Skeletal muscle satellite cell (primary cell): ENCODE measurements around the gene EVL.

Experiments
- H3K27me3 ChIP-seq: 2 replicates; pipeline ENCODE4 v1.7.0; 2013; ENCODE audit warnings: low read length; ENCODE audit not compliant: control insufficient read depth, insufficient read depth
- H3K36me3 ChIP-seq: 2 replicates; pipeline ENCODE4 v1.7.0; 2013; ENCODE audit warnings: mild to moderate bottlenecking, control low read depth, low read length; ENCODE audit not compliant: insufficient read depth
- H3K4me1 ChIP-seq: 2 replicates; pipeline ENCODE4 v1.7.0; 2013; ENCODE audit warnings: low read length; ENCODE audit not compliant: control insufficient read depth, insufficient read depth
- H3K4me2 ChIP-seq: 2 replicates; pipeline ENCODE4 v1.7.0; 2013; ENCODE audit warnings: mild to moderate bottlenecking, low read length
- H3K4me3 ChIP-seq: 2 replicates; pipeline ENCODE4 v1.7.0; 2013; ENCODE audit warnings: low read length
- H3K9ac ChIP-seq: 2 replicates; pipeline ENCODE4 v1.7.0; 2013; ENCODE audit warnings: mild to moderate bottlenecking, low read depth, low read length, moderate library complexity
- H3K9me3 ChIP-seq: replicated peaks from 2 replicates; pipeline ENCODE4 v1.7.0; 2013; ENCODE audit warnings: mild to moderate bottlenecking, control low read depth, low read length

EVL gene

DNA sequence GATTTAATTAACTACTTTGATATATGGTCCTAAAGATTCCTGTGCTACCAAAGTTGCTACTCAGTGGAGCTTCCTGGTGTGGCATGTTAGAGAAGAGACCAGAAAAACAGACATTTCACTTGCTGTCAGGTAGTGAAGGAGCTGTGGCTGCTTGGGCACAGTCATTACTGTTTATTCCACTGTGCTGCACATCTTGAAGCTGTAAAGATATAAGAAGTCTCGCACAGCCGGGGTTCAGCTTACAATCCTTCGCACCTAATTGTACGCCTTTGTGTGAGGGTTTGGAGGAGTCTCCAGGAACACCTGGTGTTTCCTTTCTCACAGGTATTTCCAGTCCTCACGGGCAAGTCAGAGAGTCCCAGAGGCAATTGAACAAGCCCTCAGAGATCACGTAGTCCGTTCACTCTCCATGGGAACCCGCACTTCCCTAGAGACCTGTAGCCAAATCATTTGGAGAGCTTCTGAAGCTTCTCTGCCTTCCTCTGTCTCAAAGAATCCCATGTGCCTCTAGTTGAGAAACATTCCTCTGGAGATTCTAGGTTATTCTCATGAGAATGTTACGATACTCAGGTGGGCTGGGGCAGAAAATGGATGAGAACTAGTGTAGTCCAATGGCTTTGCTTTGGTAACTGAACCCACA is 4.1 kb downstream of the EVL start:
- H3K27me3 ChIP-seq: no peaks in the 10 kb centered on the region
- H3K4me1 ChIP-seq: peaks cover 29% of the 10 kb centered on the region
- H3K4me3 ChIP-seq: no peak overlapping the region
- no peak overlapping the region for H3K9ac ChIP-seq
- no peak overlapping the region for H3K4me2 ChIP-seq
- H3K9me3 ChIP-seq: no peaks in the 10 kb centered on the region
- H3K36me3 ChIP-seq: no peaks in the 10 kb centered on the region

DNA sequence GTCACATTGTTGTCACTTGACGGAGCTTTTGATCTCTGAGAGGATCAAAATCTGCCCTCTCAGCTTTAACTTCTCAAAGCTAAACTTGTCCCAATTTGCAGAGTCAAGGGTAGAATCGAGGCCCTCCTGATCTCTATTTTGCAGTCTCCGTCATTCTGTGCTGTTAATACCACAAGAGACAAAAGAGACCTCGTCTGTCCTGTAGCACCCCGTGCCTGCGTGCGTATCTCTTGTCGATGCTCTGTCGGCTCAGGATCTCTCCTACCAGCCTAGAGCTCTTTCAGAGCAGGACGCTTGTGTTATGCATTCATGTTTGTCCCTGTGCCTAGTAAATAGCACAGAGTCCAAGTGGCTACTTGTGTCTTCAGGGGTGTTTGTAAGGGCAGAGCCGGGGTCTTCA is 5.1 kb downstream of the EVL start:
- Histone ChIP-seq H3K27me3 (no peaks in the 10 kb centered on the region), H3K36me3 (no peaks in the 10 kb centered on the region)

DNA sequence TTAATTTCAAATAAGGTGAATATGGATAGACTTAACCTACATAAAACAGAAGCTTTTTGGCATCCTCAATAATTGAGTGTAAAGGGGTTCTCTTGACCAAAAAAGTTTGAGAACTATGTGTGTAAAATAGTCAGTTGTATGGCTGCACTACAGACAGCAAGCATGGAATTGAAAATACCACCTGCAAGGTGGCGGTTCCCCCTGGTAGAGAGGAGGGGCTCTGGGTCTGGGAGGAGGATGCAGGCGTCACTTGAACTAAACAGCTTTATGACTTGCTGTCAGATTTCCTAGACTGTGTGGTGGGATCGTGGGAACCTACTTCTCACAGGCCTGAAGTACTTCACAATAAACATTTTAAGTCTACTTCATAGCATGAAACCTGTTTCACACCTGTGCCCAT is 6.3 kb downstream of the EVL start:
- Histone ChIP-seq H3K4me3 (no peak overlapping the region), H3K27me3 (no peaks in the 10 kb centered on the region), H3K4me2 (no peak overlapping the region), H3K9me3 (no peaks in the 10 kb centered on the region), H3K36me3 (no peaks in the 10 kb centered on the region), H3K4me1 (peaks cover 21% of the 10 kb centered on the region), H3K9ac (no peak overlapping the region)

More for the DNA sequence above, 5.1 kb downstream of the EVL start:
- H3K4me1 ChIP-seq: peaks cover 25% of the 10 kb centered on the region
- H3K4me2 ChIP-seq: no peak overlapping the region
- no peaks in the 10 kb centered on the region for H3K9me3 ChIP-seq
- no peak overlapping the region for H3K4me3 ChIP-seq
- H3K9ac ChIP-seq: no peak overlapping the region

DNA sequence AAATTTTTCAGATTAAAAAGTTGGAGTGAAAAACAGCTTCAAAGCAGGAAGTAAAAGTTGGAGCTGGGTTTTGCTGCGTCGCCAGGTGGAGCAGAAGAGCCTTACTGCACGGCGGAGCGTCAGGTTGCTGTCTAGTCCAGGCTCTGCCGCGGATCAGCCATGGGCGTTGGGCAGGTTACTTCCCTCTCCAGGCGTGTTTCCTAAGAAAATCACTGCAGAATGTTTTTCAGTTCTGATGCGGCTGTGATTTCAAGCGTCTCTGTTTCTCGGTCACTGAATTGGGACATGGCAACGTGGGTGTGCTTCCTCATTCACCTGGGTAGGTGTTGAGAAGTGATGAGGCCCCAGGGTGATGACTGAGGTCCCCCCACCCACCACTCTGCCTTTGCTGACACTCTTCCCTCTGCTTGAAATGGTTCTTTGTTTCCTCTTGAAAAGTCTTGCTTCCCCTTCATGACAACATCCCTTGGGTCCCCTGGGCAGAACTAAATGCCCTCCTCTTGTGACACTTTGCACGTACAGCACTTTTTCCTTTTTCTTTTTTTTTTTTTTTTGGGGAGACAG is 7.6 kb downstream of the EVL start:
- peaks cover 27% of the 10 kb centered on the region for H3K4me1 ChIP-seq
- no peak overlapping the region for H3K4me2 ChIP-seq
- H3K36me3 ChIP-seq: no peaks in the 10 kb centered on the region
- H3K9me3 ChIP-seq: no peaks in the 10 kb centered on the region
- H3K4me3 ChIP-seq: no peak overlapping the region
- no peaks in the 10 kb centered on the region for H3K27me3 ChIP-seq
- H3K9ac ChIP-seq: no peak overlapping the region

DNA sequence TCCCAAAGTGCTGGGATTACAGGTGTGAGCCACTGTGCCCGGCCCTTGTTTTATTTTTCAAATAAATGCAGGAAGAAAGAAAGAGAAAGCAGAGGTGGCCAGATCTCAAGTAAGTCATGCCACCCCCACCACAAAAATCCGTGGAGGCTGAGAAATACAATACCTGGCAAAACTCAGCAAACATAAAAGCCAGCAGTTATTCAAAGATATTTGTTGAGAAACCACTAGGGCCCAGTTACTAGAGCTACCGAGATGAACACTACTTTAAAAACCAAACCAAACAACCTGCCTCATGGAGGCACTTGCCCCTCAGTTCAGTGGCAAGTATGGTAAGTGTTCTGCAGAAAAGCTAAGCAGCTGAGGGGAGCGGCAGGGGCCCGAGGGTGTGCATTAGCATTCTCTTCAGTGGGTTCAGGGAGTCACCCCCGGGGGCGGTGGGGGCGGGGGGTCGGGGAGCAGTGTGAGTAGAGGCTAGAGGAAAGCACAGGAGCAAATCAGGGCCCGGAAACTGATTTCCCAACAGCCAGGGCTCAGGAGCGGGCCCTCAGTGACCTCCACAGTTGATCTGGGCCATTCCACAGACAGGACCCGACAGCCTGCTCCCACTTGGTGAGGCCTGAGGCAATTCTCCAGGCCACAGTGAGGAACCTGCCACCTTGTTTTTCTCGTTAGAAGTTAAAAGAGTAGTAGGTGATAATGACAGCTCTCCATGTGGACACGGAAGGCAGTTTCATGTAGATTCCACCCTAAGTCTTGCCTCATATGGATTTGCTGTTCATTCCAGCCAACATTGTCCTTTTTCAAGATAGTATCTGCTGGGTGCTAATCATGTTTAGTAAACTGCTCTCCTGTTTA is 8.6 kb downstream of the EVL start:
- H3K4me1 ChIP-seq: peaks cover 21% of the 10 kb centered on the region
- no peaks in the 10 kb centered on the region for H3K27me3 ChIP-seq
- no peaks in the 10 kb centered on the region for H3K9me3 ChIP-seq
- no peaks in the 10 kb centered on the region for H3K36me3 ChIP-seq
- no peak overlapping the region for H3K4me2 ChIP-seq
- no peak overlapping the region for H3K4me3 ChIP-seq
- no peak overlapping the region for H3K9ac ChIP-seq

DNA sequence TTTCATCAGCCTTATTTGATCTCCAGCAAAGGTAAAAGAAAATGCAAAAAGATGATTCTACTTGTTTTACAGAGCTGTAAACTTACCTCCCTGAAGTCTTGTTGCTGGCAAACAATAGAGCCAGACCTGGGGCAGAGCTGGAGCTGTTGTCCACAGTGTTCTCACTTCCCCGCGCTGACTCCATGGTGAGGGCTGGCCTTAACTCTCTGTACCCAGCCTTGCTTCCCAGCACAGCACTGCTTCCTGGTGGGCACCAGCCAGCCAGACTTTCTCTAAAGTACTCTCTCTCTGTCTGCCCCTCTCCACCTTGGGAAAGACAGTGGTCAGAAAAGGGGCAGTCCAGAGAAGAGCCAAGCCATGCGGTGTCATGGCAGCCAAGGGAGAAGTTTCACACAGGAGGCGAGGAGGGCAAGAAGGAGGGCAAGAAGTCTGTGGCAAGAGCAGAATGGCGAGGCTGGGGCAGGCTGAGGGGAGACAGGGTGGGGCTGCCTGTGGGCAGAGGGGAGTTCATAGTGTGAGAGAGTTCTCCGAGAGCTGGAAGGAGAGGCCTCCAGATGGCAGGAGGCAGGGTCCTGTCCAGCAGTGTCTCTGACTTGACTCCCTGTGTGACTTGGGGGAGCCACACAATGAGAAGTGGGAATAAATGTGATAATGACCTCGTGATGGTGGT is 9.3 kb downstream of the EVL start:
- Histone ChIP-seq H3K4me3 (no peak overlapping the region), H3K27me3 (no peaks in the 10 kb centered on the region), H3K4me2 (no peak overlapping the region), H3K9ac (no peak overlapping the region), H3K36me3 (no peaks in the 10 kb centered on the region), H3K9me3 (no peaks in the 10 kb centered on the region), H3K4me1 (peaks cover 26% of the 10 kb centered on the region)

DNA sequence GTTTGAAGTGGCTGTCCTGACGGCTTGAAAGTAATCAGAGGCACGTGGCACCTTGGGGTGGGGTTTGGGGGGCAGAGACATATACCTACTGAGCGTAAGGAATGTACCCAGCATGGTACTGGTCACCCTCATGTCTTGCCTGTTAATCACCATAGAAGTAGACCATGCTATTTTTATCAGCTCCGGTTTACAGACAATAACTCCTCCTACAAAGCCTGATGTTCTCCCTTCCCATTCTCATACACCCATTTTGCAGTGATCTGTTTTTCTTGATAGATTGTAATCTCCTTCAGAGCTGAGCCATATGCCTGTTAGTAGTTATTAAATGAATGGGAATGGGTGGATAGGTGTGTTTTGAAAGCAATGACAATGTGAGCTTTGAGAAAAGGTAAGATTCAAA is 10.5 kb downstream of the EVL start:
- H3K36me3 ChIP-seq: no peaks in the 10 kb centered on the region
- H3K9ac ChIP-seq: no peak overlapping the region
- H3K4me3 ChIP-seq: no peak overlapping the region
- peaks cover 29% of the 10 kb centered on the region for H3K4me1 ChIP-seq
- no peak overlapping the region for H3K4me2 ChIP-seq
- H3K9me3 ChIP-seq: no peaks in the 10 kb centered on the region
- H3K27me3 ChIP-seq: no peaks in the 10 kb centered on the region

DNA sequence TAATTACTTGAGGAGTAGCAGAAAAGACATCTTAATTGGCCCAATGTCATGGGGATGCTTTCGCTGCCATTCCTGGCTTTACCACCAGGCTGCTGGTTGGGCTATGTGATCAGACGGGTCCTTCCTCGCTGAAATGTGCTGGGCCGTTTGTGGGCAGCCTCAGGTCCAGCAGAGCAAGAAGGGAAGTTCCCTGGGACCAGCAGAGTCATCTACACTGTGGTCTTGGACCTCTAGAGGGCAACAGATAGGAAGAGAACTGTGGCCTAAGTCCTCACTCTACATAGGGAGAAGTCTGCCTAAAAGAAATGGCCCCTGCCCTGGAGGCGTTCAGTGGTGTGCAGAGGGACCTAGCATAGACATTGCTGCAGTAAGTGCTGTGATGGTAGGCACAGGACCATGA is 10.9 kb downstream of the EVL start:
- Histone ChIP-seq H3K27me3 (no peaks in the 10 kb centered on the region), H3K9me3 (no peaks in the 10 kb centered on the region), H3K36me3 (no peaks in the 10 kb centered on the region), H3K4me2 (peak overlapping the region; percentile 10), H3K4me1 (peaks cover 29% of the 10 kb centered on the region), H3K9ac (no peak overlapping the region), H3K4me3 (no peak overlapping the region)

DNA sequence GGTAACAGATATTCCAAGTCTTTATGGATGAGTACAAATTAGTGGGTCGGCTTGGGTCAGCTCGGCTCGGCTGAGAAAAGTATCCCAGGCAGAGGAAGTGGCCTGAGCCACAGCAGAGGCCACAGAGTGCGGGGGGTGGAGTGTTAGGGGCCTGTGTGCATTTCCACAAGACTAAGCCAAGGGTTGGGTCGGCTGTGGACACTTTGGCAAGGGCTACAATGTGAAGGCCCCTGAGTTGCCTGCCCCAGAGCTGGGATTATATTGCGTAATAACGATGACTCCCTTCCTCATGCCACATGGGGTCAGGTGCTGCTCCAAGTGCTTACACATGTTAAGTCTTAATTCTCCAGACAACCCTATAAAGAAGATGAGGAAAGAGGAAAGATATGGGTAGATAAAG is 11.4 kb downstream of the EVL start:
- Histone ChIP-seq H3K4me1 (peaks cover 29% of the 10 kb centered on the region), H3K4me3 (no peak overlapping the region), H3K9me3 (no peaks in the 10 kb centered on the region), H3K36me3 (no peaks in the 10 kb centered on the region), H3K9ac (no peak overlapping the region), H3K4me2 (peak overlapping the region; percentile 10), H3K27me3 (no peaks in the 10 kb centered on the region)

DNA sequence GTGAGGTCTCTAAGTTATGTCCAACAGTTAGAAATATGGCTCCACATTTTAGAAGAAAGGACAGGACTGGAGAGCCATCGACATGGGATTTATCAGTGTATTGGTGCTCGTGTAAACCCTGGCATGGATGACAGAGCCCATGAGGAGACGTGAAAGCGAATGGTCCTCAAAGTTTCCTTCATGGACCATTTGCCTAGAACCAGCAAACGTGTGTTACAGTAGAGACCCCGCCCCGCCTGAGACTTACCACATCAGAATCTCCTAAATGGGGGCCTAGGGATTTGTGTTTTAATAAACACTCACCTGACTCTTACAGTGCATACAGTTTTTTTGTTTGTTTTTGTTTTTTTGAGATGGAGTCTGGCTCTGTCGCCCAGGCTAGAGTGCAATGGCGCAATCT is 12.2 kb downstream of the EVL start:
- Histone ChIP-seq H3K27me3 (no peaks in the 10 kb centered on the region), H3K9me3 (no peaks in the 10 kb centered on the region), H3K4me2 (no peak overlapping the region), H3K4me3 (no peak overlapping the region), H3K36me3 (no peaks in the 10 kb centered on the region), H3K9ac (no peak overlapping the region), H3K4me1 (peaks cover 29% of the 10 kb centered on the region)

DNA sequence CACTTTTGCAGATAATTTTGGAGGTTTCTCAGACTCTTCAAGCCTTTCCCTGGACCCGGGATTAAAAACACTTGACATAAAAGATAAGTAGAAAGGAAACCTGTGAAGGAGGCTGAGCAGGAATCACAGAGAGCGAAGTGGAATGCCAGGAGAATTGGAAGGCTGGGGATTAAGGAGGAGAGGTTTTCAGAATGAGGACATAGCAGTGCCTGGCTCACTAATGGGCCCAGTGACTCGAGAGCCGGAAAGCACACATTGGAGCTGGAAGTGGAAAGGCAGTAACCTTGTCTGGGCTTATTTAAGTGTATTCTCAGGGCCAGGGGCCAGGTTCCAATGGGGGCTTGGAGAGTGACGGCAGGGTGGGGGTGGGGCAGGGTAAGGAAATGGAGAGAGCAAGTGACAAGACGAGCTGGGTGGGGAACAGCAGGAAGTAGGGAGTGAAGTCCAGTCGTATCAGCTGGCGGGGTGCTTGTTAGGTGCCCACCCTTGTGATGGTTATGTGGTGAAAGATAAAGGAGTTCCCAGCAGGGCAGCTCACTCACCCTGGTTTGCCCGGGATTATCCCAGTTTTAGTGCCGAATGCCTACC is 13.1 kb downstream of the EVL start:
- peaks cover 29% of the 10 kb centered on the region for H3K4me1 ChIP-seq
- H3K9me3 ChIP-seq: no peaks in the 10 kb centered on the region
- no peak overlapping the region for H3K4me3 ChIP-seq
- no peaks in the 10 kb centered on the region for H3K36me3 ChIP-seq
- no peaks in the 10 kb centered on the region for H3K27me3 ChIP-seq
- H3K9ac ChIP-seq: no peak overlapping the region
- no peak overlapping the region for H3K4me2 ChIP-seq
